GM21576 (cell line): ENCODE results near the gene MAGI1.
"Not testable (repeated sequence)": the region's sequence is repeated elsewhere in the genome, so short reads cannot be mapped to it uniquely, and the experiment has no call there.

Experiments used
- ATAC-seq: cut with Tn5 transposase; IDR thresholded peaks from one replicate; pipeline ENCODE4 v1.9.1; 2021; ENCODE audit warnings: mild to moderate bottlenecking, moderate library complexity; ENCODE audit not compliant: unreplicated experiment

The MAGI1 gene

DNA sequence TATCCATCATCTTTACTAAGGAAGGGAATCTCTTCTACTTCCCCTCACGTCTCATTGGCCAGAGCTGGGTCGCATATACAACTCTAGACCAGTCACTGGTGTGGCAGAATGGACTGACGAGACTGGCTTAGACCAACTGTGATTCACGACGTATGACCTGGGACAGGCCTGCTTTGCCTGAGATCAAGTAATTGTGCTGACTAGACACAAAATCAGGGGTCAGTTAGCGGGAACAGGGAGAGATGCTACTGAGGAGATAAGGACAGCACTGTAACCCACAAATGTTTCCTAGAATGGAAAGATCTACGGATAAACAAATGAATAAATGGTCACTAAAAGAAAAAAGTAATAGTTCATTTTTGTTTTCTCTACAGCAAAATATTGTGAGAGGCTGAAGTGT is 308.3 kb downstream of the MAGI1 start:
- no peak for ATAC-seq

DNA sequence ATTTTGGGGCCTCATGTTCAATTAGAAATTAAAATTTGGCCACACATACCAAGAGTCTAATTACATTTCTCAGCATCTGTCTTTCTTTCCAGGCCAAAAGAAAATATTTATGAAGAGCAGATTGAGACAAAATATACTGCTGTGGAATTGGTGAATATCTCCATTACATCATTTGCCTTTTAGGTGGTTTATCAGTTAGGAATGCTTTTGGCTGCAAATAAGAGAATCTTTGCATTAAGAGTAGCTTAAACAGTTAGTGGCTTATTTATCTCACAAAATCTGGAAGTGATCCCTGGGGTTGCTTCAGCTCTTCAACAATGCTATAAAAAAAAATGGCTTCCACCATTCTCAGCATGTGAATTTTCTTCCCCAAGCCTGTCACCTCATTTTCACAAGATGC is 308.7 kb downstream of the MAGI1 start:
- ATAC-seq: no peak

DNA sequence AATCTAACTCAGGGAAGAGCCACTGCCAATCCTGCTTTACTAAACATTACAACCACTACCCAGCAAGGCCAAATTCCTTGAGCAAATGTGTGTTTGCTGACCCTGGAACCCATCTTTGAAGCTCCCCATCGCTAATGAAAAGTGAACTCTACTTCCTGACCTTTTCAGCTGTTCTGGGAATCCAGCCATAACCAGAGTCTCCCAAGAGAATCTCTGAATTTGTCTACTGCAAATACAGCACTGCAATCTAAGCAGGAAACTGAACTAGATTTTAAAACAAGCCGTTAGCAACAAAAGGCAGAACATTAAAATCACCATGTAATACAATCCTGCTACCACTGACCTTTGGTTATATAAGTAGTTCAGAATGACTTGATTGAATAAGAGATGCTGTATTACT is 309.2 kb downstream of the MAGI1 start:
- ATAC-seq: no peak

GRCh38 chr3:65728138-65728537 is 310.6 kb downstream of the MAGI1 start:
- ATAC-seq: no peak

GRCh38 chr3:65723985-65724384 is 314.7 kb downstream of the MAGI1 start:
- ATAC-seq: no peak

DNA sequence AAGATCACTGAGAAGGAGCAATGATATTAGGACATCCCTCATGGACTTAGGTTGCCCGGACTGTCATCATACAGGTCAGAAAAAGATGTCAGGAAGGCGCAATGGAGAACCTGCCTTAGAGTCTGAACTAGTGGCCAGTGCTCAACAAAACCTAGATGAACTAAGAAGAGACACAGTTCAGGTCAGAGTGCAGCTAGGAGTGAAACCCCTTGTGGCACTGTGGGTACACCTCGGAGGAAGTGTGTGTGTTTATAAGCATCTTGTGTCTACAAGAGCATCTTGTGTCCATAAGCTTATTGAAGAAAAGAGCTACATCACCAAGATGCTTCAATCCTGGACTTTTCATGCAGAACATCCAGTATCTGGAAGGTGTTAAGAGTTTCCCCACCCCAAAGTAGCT is 315.7 kb downstream of the MAGI1 start:
- no peak for ATAC-seq

DNA sequence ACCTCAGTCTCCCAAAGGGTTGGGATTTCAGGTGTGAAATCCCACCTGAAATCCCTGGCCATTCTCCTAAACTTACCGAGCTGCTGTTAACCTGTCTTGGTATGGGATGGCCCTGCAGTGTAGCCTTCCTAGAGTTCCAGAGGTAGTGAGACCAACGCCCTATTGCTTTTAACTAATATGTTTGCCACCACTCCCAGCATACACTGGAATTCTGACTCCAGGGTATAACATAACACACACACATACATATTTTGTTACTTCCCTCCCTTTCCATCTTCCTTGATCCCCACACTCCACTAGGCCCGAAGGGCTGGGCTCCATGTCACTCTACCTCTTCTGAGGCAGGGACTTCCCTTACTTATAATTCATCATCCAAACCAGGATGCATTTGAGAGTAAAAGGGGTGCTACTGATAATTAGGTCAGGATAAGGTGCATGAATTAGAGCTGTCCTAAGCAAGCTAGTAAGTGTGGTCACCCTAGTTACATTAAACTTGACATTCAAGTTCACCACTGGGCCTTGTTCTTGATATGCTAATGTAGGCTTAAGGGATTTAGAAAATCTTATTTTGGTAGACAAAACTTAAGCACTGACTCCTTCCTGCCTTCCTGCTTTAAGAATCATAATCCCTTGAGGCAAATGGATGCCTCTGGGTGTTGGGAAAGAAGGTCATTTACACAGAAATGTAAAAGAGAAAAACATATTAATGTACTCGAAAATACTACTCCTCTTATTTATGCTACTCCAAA is 317.6 kb downstream of the MAGI1 start:
- no peak for ATAC-seq

- ATAC-seq: not testable (repeated sequence)
Observed at GRCh38 chr3:65719639-65720038, 319.1 kb downstream of the MAGI1 start.

GRCh38 chr3:65717676-65718346 is 320.9 kb downstream of the MAGI1 start:
- ATAC-seq: no peak

DNA sequence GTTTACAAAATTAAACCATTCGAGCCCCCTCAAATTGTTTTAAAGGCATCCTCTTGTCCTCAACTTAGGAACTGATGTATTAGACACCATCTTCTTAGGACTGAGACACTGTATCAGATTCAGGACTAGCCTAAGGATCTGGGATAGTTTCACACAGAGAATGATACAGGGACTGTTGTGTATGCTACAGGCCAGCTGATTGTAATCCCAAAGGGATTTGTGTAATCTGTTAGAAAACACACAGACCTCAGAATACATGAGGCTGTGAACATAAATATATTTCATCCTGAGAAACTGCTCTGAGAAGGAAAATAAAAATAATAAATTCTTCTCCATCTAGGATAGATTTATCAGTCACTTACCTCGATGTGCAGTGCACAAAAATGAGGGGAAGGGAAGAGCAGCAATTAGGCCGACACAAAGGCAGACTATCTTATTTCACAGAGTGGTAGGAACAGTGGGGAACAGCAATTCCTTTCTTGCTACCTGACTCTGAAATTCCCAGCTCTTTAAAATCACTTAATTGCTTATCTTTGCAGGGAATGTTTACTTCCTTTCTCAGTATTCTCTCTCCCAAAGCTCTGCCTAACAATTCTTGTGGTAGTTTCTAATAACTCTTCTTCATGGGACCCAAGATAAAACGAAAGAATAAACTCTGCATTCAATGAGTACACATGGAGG is 322.5 kb downstream of the MAGI1 start:
- ATAC-seq: no peak

DNA sequence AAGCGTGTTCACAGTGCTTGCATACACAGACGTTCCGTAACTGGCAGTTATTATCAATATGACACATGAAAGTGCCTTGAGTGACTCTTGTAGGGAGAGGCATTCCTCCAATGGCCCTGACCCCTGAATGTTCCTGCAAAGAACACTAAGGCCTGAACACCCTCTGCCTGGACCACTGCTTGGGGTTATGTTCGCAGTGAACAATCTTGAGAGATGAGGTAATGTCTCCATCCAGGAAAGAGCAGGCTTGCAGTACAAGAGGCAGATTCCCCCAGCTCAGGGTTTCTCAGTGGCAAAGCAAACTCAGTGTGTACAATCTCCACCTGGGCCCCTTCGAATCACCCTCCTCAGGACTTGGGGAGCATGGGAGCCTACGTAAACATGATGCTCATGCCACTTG is 324.6 kb downstream of the MAGI1 start:
- no peak for ATAC-seq

- no peak for ATAC-seq
Observed at GRCh38 chr3:65713016-65713415, 325.7 kb downstream of the MAGI1 start.

DNA sequence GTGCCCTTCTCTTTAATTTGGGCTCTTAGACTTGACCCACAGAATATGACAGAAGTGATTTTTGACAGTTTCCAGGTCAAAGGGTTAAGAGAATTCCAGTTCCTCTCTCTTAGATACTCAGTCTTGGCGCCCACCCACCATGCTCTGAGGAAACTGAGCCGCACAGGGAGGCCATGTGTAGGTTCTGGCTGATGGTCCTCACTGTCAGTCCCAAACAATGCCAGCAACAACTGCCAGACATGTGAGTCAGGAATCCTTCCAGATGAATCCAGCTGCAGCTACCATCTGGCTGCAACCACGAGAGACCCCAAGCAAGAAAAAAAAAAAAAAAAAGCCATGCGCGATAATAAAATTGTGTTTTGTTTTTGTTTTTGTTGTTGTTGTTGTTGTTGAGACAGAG is 326.6 kb downstream of the MAGI1 start:
- ATAC-seq: no peak

DNA sequence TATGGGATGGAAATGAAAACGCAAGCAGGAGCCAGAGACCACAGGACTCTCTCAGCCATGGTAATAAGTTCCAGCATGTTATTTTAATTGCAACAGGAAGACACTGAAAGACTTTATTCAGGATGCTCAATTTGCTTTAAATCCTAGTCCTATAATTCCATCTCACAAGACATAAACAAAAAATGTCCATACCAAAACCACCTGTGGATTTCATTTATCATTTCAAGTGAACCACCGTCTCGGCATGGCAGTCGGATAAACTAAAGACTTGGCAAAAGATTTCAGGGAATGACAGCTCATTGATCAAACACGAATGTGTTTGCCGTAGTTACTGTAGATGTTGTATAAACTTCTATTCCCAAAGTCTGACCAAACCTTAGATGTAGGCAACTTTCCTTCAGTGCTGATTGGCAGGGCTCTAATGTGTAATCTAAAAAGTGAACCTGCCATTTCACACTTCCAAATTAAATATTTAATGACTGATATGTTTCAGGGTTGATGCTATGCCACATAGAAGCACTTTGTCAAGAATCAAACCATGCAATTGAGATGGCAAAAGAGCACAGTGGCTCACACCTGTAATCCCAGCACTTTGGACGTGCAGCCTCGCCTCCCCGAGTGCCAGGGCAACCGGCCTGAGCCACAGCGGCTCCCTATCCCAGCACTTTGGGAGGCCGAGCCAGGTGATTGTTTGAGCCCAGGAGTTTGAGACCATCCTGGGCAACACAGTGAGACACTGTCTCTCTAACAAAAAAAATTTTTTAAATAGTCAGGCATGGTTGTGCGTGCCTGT is 331.7 kb downstream of the MAGI1 start:
- ATAC-seq: no peak

DNA sequence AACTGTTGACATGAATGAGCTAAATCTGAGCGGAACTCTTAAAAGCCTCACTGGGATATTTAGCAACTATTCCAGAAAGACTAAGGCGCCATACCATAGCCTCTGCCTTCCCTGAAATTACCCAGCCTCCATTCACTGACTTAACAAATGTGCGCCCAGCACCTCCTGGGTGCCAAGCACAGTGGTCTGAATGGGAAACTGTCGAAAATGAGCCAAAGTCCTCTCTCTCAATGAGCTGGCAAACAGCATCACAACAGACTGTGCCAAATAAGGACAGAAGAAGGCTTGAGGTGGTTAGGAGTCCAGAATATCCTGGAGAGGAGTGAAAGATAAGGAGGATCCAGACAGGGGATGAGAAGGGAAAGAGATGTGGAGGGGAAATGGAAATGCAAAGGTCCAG is 332.4 kb downstream of the MAGI1 start:
- ATAC-seq: no peak

GRCh38 chr3:65703820-65704219 is 334.9 kb downstream of the MAGI1 start:
- no peak for ATAC-seq

DNA sequence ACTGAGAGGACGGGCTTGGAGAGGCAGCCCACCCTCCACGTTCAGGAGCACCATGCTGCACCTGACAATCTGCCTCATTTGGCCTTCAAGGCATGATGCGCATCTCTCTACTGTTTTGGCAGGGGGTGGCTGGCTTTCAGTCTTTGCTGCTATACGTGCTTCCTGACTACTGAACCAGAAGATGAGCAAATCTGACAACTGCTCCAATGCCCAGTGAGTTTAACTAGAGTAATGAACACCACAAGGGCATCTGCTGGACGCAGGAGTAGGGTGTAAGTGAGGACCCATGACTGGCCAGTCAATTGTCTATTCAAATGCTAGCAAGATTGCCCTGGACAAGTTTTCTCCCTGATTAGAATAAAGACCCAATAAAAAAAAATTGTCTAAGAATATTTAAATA is 335.7 kb downstream of the MAGI1 start:
- ATAC-seq: no peak

DNA sequence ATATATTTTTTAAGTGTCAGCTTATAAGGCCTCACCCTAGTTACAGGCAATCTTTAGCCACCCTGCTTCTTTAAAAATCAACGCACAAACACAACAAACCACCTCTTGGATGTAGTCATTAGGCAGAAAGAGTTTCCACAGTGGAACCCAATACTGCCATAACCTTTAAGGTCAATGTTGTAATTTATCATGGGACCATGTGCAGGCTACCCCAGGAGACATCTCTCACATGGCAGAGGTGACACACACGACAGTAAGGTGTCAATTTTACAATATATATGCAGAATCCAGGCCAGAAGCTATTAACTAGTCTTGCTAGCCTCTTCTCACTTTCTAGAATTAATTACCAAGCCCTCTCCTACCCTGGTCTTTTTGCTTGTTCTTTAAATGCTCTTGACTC is 336.5 kb downstream of the MAGI1 start:
- ATAC-seq: no peak

- ATAC-seq: no peak
Observed at GRCh38 chr3:65701516-65701915, 337.2 kb downstream of the MAGI1 start.

DNA sequence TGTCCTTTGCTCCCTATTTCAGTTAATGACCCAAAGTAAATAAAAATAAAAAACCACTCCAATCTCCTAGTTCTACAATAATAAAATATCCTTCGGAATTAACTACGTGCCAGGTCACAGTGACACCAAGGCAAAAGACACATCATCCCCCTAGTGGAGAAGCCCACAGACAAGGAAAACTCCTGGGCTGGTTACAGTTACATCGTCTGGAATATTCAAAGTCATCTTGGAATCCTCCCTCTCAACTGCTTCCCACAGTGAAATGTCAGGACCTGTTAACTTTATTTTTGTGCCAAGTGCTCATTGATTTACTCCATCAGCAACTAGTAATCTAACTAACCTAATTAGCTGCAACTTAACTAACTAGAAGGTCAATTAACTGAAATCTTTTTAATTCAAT is 349.3 kb downstream of the MAGI1 start:
- ATAC-seq: no peak

- no peak for ATAC-seq
Observed at GRCh38 chr3:65687741-65688140, 351.0 kb downstream of the MAGI1 start.
